ACC112 (cell line): ENCODE measurements around the gene GABRA4.

Experiments used
- H2AFZ ChIP-seq: fragments of 200-600 bp; sonication (generic); one replicate; pipeline ENCODE4 v1.6.0; 2017; ENCODE audit warnings: antibody characterized with exemption, low read length; ENCODE audit not compliant: unreplicated experiment
- H3K27ac ChIP-seq: fragments of 200-600 bp; sonication (generic); 2 replicates; pipeline ENCODE4 v1.5.1; 2014; ENCODE audit warnings: low read depth, mild to moderate bottlenecking, antibody characterized with exemption, low read length, moderate library complexity
- H3K27me3 ChIP-seq: fragments of 200-600 bp; sonication (generic); 2 replicates; pipeline ENCODE4 v1.6.1; 2014; ENCODE audit warnings: mild to moderate bottlenecking, antibody characterized with exemption, low read length, moderate library complexity, mixed read lengths; ENCODE audit not compliant: insufficient read depth
- H3K36me3 ChIP-seq: fragments of 200-600 bp; sonication (generic); 2 replicates; pipeline ENCODE4 v1.6.1; 2016; ENCODE audit warnings: mild to moderate bottlenecking, antibody characterized with exemption, low read length, moderate library complexity, mixed read lengths; ENCODE audit not compliant: insufficient read depth
- H3K4me1 ChIP-seq: fragments of 200-600 bp; sonication (generic); one replicate; pipeline ENCODE4 v1.6.1; 2016; ENCODE audit warnings: low read length, mixed read lengths; ENCODE audit not compliant: insufficient read depth, unreplicated experiment, control insufficient read depth
- H3K4me3 ChIP-seq: fragments of 200-600 bp; sonication (generic); 2 replicates; pipeline ENCODE4 v1.5.1; 2014; ENCODE audit warnings: mild to moderate bottlenecking, low read depth, low read length
- H3K79me2 ChIP-seq: fragments of 200-600 bp; sonication (generic); one replicate; pipeline ENCODE4 v1.6.0; 2016; ENCODE audit warnings: low read length; ENCODE audit not compliant: control insufficient read depth, unreplicated experiment, insufficient read depth

The GABRA4 gene

GRCh38 chr4:46993075-46994006 lies at the start of gene GABRA4:
GABRA4 (minus strand) TSS chr4:46993581; CDS start chr4:46993424, 157 bp downstream.
- H3K4me1 ChIP-seq = peaks cover 8% of the 10 kb centered on the region
- H3K27ac ChIP-seq = no peak within 1 kb of the TSS
- peak within 1 kb of the TSS; percentile 78 for H3K4me3 ChIP-seq
- no peaks in the 10 kb centered on the region for H3K36me3 ChIP-seq
- no peaks in the 10 kb centered on the region for H3K79me2 ChIP-seq
- H2AFZ ChIP-seq = peak within 1 kb of the TSS; percentile 57
- H3K27me3 ChIP-seq = peaks cover 87% of the 10 kb centered on the region

GRCh38 chr4:47040828-47041227 lies 47.4 kb upstream of the GABRA4 start:
- Histone ChIP-seq H3K4me3 (no peak overlapping the region), H3K4me1 (no peaks in the 10 kb centered on the region), H3K27ac (no peak overlapping the region), H3K79me2 (no peaks in the 10 kb centered on the region), H2AFZ (no peak overlapping the region), H3K36me3 (no peaks in the 10 kb centered on the region), H3K27me3 (peaks cover 93% of the 10 kb centered on the region)

- H3K36me3 ChIP-seq = no peaks in the 10 kb centered on the region
- no peaks in the 10 kb centered on the region for H3K79me2 ChIP-seq
- no peak overlapping the region for H3K27ac ChIP-seq
- no peak overlapping the region for H2AFZ ChIP-seq
- peaks cover 93% of the 10 kb centered on the region for H3K27me3 ChIP-seq
- H3K4me1 ChIP-seq = no peaks in the 10 kb centered on the region
- H3K4me3 ChIP-seq = no peak overlapping the region
Measured at GRCh38 chr4:47038263-47038662, 44.9 kb upstream of the GABRA4 start.

GRCh38 chr4:47032405-47033106 lies 39.2 kb upstream of the GABRA4 start:
- H3K4me1 ChIP-seq = peaks cover 2% of the 10 kb centered on the region
- H3K79me2 ChIP-seq = no peaks in the 10 kb centered on the region
- H3K27me3 ChIP-seq = peaks cover 77% of the 10 kb centered on the region
- H3K36me3 ChIP-seq = no peaks in the 10 kb centered on the region
- H2AFZ ChIP-seq = peak overlapping the region; percentile 77
- H3K4me3 ChIP-seq = peak overlapping the region; percentile 76
- no peak overlapping the region for H3K27ac ChIP-seq

GRCh38 chr4:47031751-47032404 lies 38.5 kb upstream of the GABRA4 start:
- H3K79me2 ChIP-seq = no peaks in the 10 kb centered on the region
- H3K4me3 ChIP-seq = peak overlapping the region; percentile 76
- H3K36me3 ChIP-seq = no peaks in the 10 kb centered on the region
- H3K27me3 ChIP-seq = peaks cover 70% of the 10 kb centered on the region
- H2AFZ ChIP-seq = peak overlapping the region; percentile 77
- H3K27ac ChIP-seq = no peak overlapping the region
- peaks cover 2% of the 10 kb centered on the region for H3K4me1 ChIP-seq

GRCh38 chr4:47031011-47031678 lies 37.8 kb upstream of the GABRA4 start, which contains the start of gene GABRB1:
GABRB1 (plus strand) TSS chr4:47031567.
- H3K79me2 ChIP-seq = no peaks in the 10 kb centered on the region
- H2AFZ ChIP-seq = peak within 1 kb of the TSS; percentile 77
- peak within 1 kb of the TSS; percentile 76 for H3K4me3 ChIP-seq
- H3K27me3 ChIP-seq = peaks cover 65% of the 10 kb centered on the region
- H3K27ac ChIP-seq = no peak within 1 kb of the TSS
- peaks cover 2% of the 10 kb centered on the region for H3K4me1 ChIP-seq
- no peaks in the 10 kb centered on the region for H3K36me3 ChIP-seq

GRCh38 chr4:47017494-47017893 lies 24.1 kb upstream of the GABRA4 start:
- H3K27ac ChIP-seq = peak overlapping the region; percentile 64

GRCh38 chr4:47017081-47017480 lies 23.7 kb upstream of the GABRA4 start:
- H3K4me3 ChIP-seq = no peak overlapping the region
- H3K4me1 ChIP-seq = peaks cover 21% of the 10 kb centered on the region
- H3K36me3 ChIP-seq = no peaks in the 10 kb centered on the region
- H3K79me2 ChIP-seq = no peaks in the 10 kb centered on the region
- no peak overlapping the region for H2AFZ ChIP-seq
- peak overlapping the region; percentile 64 for H3K27ac ChIP-seq
- no peaks in the 10 kb centered on the region for H3K27me3 ChIP-seq

More at GRCh38 chr4:47017494-47017893, 24.1 kb upstream of the GABRA4 start:
- no peaks in the 10 kb centered on the region for H3K36me3 ChIP-seq
- H3K4me3 ChIP-seq = no peak overlapping the region
- no peaks in the 10 kb centered on the region for H3K27me3 ChIP-seq
- no peaks in the 10 kb centered on the region for H3K79me2 ChIP-seq
- no peak overlapping the region for H2AFZ ChIP-seq
- peaks cover 21% of the 10 kb centered on the region for H3K4me1 ChIP-seq

GRCh38 chr4:47013373-47013772 lies 20.0 kb upstream of the GABRA4 start:
- no peak overlapping the region for H2AFZ ChIP-seq
- no peaks in the 10 kb centered on the region for H3K27me3 ChIP-seq
- H3K79me2 ChIP-seq = no peaks in the 10 kb centered on the region
- H3K4me3 ChIP-seq = no peak overlapping the region
- no peaks in the 10 kb centered on the region for H3K36me3 ChIP-seq
- no peak overlapping the region for H3K27ac ChIP-seq
- peaks cover 21% of the 10 kb centered on the region for H3K4me1 ChIP-seq

GRCh38 chr4:47012676-47013075 lies 19.3 kb upstream of the GABRA4 start:
- H3K27ac ChIP-seq = no peak overlapping the region
- H3K36me3 ChIP-seq = no peaks in the 10 kb centered on the region
- H3K4me1 ChIP-seq = peaks cover 14% of the 10 kb centered on the region

More at GRCh38 chr4:47012676-47013075, 19.3 kb upstream of the GABRA4 start:
- no peak overlapping the region for H3K4me3 ChIP-seq
- no peaks in the 10 kb centered on the region for H3K27me3 ChIP-seq
- H3K79me2 ChIP-seq = no peaks in the 10 kb centered on the region
- no peak overlapping the region for H2AFZ ChIP-seq
